ENCODE data around the gene KPNA6.

- TF ChIP-seq POLR2A (IDR thresholded peaks at IDR 0.05) (no peak), CTCF (IDR thresholded peaks at IDR 0.05) (no peak)
These were observed 35.9 kb upstream of the KPNA6 start for GRCh38 chr1:32071758-32072621.

All from vagina (tissue), 2 donors.